KMS-11 (cell line): ENCODE measurements around the gene LTB4R.

Experiments used
- H2AFZ ChIP-seq: fragments of 200-600 bp; sonication (generic); 2 replicates; pipeline ENCODE4 v1.6.1; 2016; ENCODE audit warnings: antibody characterized with exemption, mixed run types, low read depth
- H3K27ac ChIP-seq: fragments of 200-600 bp; sonication (generic); 2 replicates; pipeline ENCODE4 v1.6.1; 2016; ENCODE audit warnings: mild to moderate bottlenecking, mixed run types
- H3K27me3 ChIP-seq: fragments of 200-600 bp; sonication (generic); 2 replicates; pipeline ENCODE4 v1.6.1; 2017; ENCODE audit warnings: mild to moderate bottlenecking, low read depth, mixed run types, moderate library complexity; ENCODE audit not compliant: insufficient read depth
- H3K36me3 ChIP-seq: fragments of 200-600 bp; sonication (generic); 2 replicates; pipeline ENCODE4 v1.6.1; 2017; ENCODE audit warnings: mild to moderate bottlenecking, mixed run types; ENCODE audit not compliant: insufficient read depth
- H3K4me1 ChIP-seq: fragments of 200-600 bp; sonication (generic); 2 replicates; pipeline ENCODE4 v1.6.1; 2016; ENCODE audit warnings: mild to moderate bottlenecking, low read depth, mixed run types; ENCODE audit not compliant: poor library complexity, severe bottlenecking
- H3K4me2 ChIP-seq: fragments of 200-600 bp; sonication (generic); 2 replicates; pipeline ENCODE4 v1.7.0; 2016; ENCODE audit warnings: mild to moderate bottlenecking, mixed run types
- H3K4me3 ChIP-seq: fragments of 200-600 bp; sonication (generic); IDR thresholded peaks from 2 replicates; pipeline ENCODE4 v1.6.1; 2017; ENCODE audit warnings: low read depth, low read length, mixed read lengths; ENCODE audit not compliant: insufficient read depth
- H3K79me2 ChIP-seq: fragments of 200-600 bp; sonication (generic); 2 replicates; pipeline ENCODE4 v1.6.1; 2016; ENCODE audit warnings: low read depth, mixed run types; ENCODE audit not compliant: insufficient read depth
- H3K9ac ChIP-seq: fragments of 200-600 bp; sonication (generic); 2 replicates; pipeline ENCODE4 v1.6.1; 2016; ENCODE audit warnings: mild to moderate bottlenecking, mixed run types
- H4K20me1 ChIP-seq: fragments of 200-600 bp; sonication (generic); 2 replicates; pipeline ENCODE4 v1.6.1; 2016; ENCODE audit warnings: mild to moderate bottlenecking, mixed run types; ENCODE audit not compliant: insufficient read depth
- TF ChIP-seq, protein P1 (sequence below): fragments of 200-600 bp; sonication (generic); conservative IDR thresholded peaks from 2 replicates; pipeline ENCODE4 v1.6.1; 2017; ENCODE audit warnings: low read depth, mild to moderate bottlenecking, antibody characterized with exemption, low read length, moderate library complexity, mixed read lengths

The LTB4R gene

DNA sequence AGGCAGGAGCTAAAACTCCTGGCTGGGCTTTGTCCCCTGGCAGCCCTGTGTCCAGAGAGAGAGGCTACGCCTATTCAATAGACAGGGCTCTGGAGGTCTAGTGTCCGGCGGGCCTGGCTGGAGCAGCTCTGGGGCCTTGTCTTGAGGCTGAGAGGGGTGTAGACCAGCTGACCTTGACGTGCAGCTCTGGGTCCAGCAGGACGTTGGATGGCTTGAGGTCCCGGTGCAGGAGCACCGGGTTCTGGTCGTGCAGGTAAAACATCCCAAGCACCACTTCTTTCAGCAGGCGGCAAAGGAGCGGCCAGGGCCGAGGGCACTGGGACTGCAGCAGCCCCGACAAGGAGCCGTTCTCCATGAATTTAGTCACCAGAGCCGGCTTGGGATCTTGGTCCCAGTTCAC lies 27.5 kb downstream of the LTB4R start:
- Histone ChIP-seq H3K27ac (no peak overlapping the region), H3K27me3 (peaks cover 1% of the 10 kb centered on the region; the same call in 1 of the 2 replicates), H2AFZ (no peak overlapping the region), H3K4me1 (no peaks in the 10 kb centered on the region), H3K4me3 (no peak overlapping the region), H4K20me1 (no peaks in the 10 kb centered on the region), H3K79me2 (no peaks in the 10 kb centered on the region), H3K9ac (no peak overlapping the region), H3K36me3 (no peaks in the 10 kb centered on the region), H3K4me2 (no peak overlapping the region)
- TF ChIP-seq, protein P1, sequence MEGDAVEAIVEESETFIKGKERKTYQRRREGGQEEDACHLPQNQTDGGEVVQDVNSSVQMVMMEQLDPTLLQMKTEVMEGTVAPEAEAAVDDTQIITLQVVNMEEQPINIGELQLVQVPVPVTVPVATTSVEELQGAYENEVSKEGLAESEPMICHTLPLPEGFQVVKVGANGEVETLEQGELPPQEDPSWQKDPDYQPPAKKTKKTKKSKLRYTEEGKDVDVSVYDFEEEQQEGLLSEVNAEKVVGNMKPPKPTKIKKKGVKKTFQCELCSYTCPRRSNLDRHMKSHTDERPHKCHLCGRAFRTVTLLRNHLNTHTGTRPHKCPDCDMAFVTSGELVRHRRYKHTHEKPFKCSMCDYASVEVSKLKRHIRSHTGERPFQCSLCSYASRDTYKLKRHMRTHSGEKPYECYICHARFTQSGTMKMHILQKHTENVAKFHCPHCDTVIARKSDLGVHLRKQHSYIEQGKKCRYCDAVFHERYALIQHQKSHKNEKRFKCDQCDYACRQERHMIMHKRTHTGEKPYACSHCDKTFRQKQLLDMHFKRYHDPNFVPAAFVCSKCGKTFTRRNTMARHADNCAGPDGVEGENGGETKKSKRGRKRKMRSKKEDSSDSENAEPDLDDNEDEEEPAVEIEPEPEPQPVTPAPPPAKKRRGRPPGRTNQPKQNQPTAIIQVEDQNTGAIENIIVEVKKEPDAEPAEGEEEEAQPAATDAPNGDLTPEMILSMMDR = no peak

DNA sequence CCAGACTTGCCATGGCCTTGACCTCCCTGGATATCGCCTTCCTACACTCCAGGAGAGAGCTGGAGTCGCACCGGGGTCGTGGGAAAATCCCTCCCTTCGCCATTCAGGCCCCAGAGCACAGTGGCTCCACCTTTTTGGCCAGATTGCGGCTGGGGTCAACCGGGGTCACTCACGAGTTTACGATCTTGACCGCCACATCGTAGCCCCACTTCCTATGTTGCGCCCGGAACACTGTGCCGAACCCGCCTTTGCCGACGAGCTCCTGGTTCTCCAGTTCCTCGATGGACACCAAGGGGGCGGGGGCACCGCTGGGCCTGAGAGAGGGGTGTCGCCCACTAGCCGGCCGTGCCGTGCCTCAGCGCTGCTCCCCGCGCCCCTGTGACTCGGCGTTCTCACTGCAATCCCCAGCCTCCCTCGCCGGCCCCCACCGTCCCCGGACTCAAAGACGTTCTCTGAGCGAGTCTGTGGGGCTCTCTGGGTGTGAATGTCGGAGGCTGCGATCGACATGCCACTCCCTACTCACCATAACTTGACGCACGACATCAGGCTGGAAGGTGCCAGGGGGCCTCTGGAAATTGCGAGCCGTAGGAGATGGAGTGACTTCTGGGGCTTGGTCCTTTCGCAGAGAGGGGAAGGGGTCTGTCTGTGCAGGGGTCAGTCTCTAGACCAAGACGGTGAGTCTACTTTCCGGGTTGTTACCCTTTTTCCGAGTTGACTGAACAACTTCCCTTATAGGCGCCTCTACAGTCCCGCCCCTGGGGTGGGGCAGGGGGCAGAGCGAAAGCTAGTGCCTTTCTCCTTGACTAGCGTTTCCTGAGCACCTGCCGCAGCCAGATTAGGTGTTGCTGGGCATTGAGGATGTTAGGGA lies 28.2 kb downstream of the LTB4R start, which contains the start of gene RIPK3:
TSS of gene RIPK3 (minus strand) at position 708 of the 868 bp plus-strand sequence. CDS start at position 543, 165 bp downstream.
- H3K9ac ChIP-seq = no peak within 1 kb of the TSS
- no peak within 1 kb of the TSS for H3K4me2 ChIP-seq

DNA sequence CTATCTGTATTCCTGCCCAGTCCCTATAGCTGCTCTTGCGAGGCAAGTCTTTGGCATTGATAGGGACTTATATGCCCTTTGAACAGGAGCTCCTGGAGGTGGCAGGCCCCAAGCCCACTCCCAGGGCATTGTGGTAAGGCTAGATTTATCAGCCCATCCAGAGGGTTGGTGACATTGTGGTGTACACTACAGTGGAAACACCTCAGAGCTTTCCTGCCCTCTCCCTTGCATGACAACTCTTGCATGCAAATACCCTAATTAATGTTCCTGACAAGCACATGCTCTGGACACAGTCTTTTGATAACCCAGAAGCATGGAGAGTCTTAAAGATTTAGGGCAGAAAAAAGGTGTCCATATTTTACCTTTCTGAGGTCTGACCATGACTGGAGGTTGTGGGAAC lies 29.3 kb downstream of the LTB4R start:
- Histone ChIP-seq H3K9ac (no peak overlapping the region), H3K27me3 (no peaks in the 10 kb centered on the region), H3K79me2 (no peaks in the 10 kb centered on the region), H3K4me2 (no peak overlapping the region), H3K36me3 (no peaks in the 10 kb centered on the region), H3K4me1 (no peaks in the 10 kb centered on the region), H3K27ac (no peak overlapping the region), H2AFZ (no peak overlapping the region), H3K4me3 (no peak overlapping the region), H4K20me1 (no peaks in the 10 kb centered on the region)
- TF ChIP-seq, protein P1 = no peak

More for the DNA sequence above, 28.2 kb downstream of the LTB4R start, which contains the start of gene RIPK3:
- no peak within 1 kb of the TSS for H2AFZ ChIP-seq
- H3K27ac ChIP-seq = no peak within 1 kb of the TSS
- H3K4me1 ChIP-seq = no peaks in the 10 kb centered on the region
- H3K27me3 ChIP-seq = no peaks in the 10 kb centered on the region
- H3K4me3 ChIP-seq = no peak within 1 kb of the TSS
- TF ChIP-seq, protein P1 = no peak
- no peaks in the 10 kb centered on the region for H3K36me3 ChIP-seq
- no peaks in the 10 kb centered on the region for H4K20me1 ChIP-seq
- H3K79me2 ChIP-seq = no peaks in the 10 kb centered on the region

DNA sequence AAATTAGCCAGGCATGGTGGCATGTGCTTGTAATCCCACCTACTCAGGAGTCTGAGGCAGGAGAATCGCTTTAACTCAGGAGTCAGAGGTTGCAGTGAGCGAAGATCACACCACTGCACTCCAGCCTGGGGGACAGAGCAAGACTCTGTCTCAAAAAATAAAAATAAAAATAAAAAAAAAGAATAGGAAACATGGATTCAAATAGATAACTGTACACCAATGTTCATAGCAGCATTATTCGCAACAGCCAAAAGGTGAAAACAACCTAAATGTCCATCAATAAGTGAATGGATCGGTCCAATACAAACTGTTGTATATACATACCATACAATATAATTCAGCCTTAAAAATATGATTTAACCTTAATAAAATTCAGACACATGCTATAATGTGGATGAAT lies 31.6 kb downstream of the LTB4R start:
- no peak overlapping the region for H3K4me3 ChIP-seq
- no peaks in the 10 kb centered on the region for H3K36me3 ChIP-seq
- no peaks in the 10 kb centered on the region for H4K20me1 ChIP-seq
- H3K4me1 ChIP-seq = no peaks in the 10 kb centered on the region
- no peaks in the 10 kb centered on the region for H3K27me3 ChIP-seq
- no peak overlapping the region for H3K9ac ChIP-seq
- TF ChIP-seq, protein P1 = no peak
- no peaks in the 10 kb centered on the region for H3K79me2 ChIP-seq
- H3K27ac ChIP-seq = no peak overlapping the region
- H2AFZ ChIP-seq = no peak overlapping the region
- H3K4me2 ChIP-seq = no peak overlapping the region
